Measurements from ENCODE around the gene LRRC40. TPM values are rescaled to one million over a fixed set of nuclear protein-coding genes. Genes with fewer than 3 reads are reported as not detected.

LRRC40 gene
- total RNA-seq, 1 donor from 2014 or later: 10.3 TPM

DNA sequence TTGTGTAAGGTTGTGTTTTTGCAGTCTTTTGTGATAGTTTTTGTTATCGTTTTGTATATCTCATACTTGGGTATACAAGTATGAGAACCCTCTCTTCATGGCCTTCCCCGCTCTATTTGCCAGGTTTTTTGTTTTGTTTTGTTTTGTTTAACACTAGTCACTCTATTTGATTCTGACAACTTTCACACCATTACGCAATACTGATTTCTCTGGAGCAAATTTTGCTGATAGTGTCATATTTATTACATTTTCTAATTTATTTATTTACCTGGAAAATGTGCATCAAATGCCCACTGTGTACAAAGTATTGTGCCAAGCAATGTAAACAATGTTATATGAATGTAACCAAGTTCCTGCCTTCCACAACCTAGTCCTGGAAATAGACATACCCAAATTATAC, 90.1 kb downstream of the LRRC40 start:
- no peaks in the 10 kb centered on the region for H3K27me3 ChIP-seq
- ATAC-seq: no peak
- no peak for TF ChIP-seq CTCF (IDR thresholded peaks at IDR 0.05)
- no peak overlapping the region for H3K4me3 ChIP-seq
- no peaks in the 10 kb centered on the region for H3K9me3 ChIP-seq
- DNase-seq: no peak
- H3K36me3 ChIP-seq: no peaks in the 10 kb centered on the region
- H3K27ac ChIP-seq: no peak overlapping the region
- H3K4me1 ChIP-seq: no peaks in the 10 kb centered on the region
- intact Hi-C loops (cut with DNase I): no loop called here

GRCh38 chr1:70112838-70113237, 92.5 kb downstream of the LRRC40 start:
- ATAC-seq: no peak
- intact Hi-C loops (cut with DNase I): no loop called here

DNA sequence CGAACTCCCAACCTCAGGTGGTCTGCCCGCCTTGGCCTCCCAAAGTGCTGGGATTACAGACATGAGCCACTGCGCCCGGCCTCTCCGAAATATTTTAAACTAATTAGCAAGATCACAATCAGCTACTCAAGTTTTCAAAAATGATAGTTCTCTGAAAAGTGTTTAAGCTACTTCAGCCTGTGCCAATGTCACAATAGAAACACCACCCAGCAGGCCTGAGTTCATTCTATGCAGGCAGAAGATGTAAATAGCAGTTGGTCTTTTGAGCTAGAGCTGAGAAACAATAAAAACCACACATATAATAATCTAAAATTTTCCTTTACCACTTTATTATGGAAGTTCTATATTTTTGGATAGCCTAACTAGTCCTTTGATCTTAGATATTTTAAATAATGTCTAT, 96.1 kb downstream of the LRRC40 start:
- no peaks in the 10 kb centered on the region for H3K27me3 ChIP-seq
- H3K36me3 ChIP-seq: no peaks in the 10 kb centered on the region
- DNase-seq: no peak
- H3K27ac ChIP-seq: no peak overlapping the region
- no peak for ATAC-seq
- intact Hi-C loops (cut with DNase I): no loop called here
- TF ChIP-seq CTCF (IDR thresholded peaks at IDR 0.05): no peak
- no peaks in the 10 kb centered on the region for H3K4me1 ChIP-seq
- H3K9me3 ChIP-seq: no peaks in the 10 kb centered on the region
- no peak overlapping the region for H3K4me3 ChIP-seq

More at GRCh38 chr1:70112838-70113237, 92.5 kb downstream of the LRRC40 start:
- no peak for TF ChIP-seq CTCF (IDR thresholded peaks at IDR 0.05)
- Histone ChIP-seq H3K4me3 (no peak overlapping the region), H3K36me3 (no peaks in the 10 kb centered on the region), H3K9me3 (no peaks in the 10 kb centered on the region), H3K27me3 (no peaks in the 10 kb centered on the region), H3K27ac (no peak overlapping the region), H3K4me1 (no peaks in the 10 kb centered on the region)
- no peak for DNase-seq

- no peak for TF ChIP-seq CTCF (IDR thresholded peaks at IDR 0.05)
- no peak for DNase-seq
- intact Hi-C loops (cut with DNase I): no loop called here
- no peak for ATAC-seq
- no peak overlapping the region for H3K4me3 ChIP-seq
- H3K4me1 ChIP-seq: no peaks in the 10 kb centered on the region
- no peaks in the 10 kb centered on the region for H3K36me3 ChIP-seq
- H3K27me3 ChIP-seq: no peaks in the 10 kb centered on the region
- H3K9me3 ChIP-seq: no peaks in the 10 kb centered on the region
- H3K27ac ChIP-seq: no peak overlapping the region
Measured at GRCh38 chr1:70103770-70104169, 101.6 kb downstream of the LRRC40 start.

DNA sequence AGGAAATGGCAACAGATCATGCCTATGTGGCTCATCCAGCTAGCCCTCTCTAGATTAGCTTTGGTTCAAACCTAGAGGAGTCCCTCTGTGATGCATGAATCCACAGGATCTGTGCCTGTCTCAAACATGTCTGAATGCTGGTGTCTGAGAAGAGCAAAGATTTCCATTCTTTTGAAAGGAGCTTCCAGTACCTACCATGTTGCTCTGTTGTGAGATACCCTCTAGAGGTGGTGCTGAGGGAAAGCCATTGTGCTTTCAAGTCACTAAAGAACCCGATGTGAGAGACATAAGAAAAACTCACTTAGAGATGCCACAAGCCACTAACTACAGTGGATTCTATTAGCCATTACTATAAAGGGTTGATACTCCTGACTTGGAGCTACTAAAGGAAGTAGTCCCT, 103.6 kb downstream of the LRRC40 start:
- Histone ChIP-seq H3K27me3 (no peaks in the 10 kb centered on the region), H3K4me3 (no peak overlapping the region), H3K27ac (no peak overlapping the region), H3K4me1 (no peaks in the 10 kb centered on the region), H3K36me3 (no peaks in the 10 kb centered on the region), H3K9me3 (no peaks in the 10 kb centered on the region)
- DNase-seq (no peak), ATAC-seq (no peak)
- TF ChIP-seq CTCF (IDR thresholded peaks at IDR 0.05): no peak
- intact Hi-C loops (cut with DNase I): no loop called here

DNA sequence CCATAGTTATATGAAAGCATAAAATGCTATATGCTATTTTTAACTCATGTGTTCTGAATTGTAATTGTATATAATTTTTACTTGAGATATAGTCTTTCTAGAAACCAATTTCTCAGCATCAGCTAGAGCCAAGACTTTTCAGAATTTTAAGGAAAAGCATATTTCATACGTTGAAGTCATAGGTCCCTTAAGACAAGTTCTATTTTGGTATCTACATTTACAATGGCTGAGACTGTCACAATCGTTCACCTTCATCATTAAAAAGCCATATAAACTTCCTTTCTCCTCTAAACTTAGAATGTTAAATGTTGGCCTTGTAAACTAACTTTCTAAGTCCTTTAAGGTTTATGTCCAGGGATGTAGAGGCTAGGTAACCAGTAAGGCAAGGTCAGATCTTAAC, 104.1 kb downstream of the LRRC40 start:
- H3K4me1 ChIP-seq: no peaks in the 10 kb centered on the region
- H3K27me3 ChIP-seq: no peaks in the 10 kb centered on the region
- H3K27ac ChIP-seq: no peak overlapping the region
- intact Hi-C loops (cut with DNase I): no loop called here
- no peaks in the 10 kb centered on the region for H3K9me3 ChIP-seq
- DNase-seq (no peak), ATAC-seq (no peak)
- no peaks in the 10 kb centered on the region for H3K36me3 ChIP-seq
- H3K4me3 ChIP-seq: no peak overlapping the region
- no peak for TF ChIP-seq CTCF (IDR thresholded peaks at IDR 0.05)
